GM19035 (cell line): Measurements from ENCODE around the gene EIF5A.

Experiments
- ATAC-seq: cut with Tn5 transposase; IDR thresholded peaks from one replicate; pipeline ENCODE4 v1.9.1; 2021; ENCODE audit not compliant: unreplicated experiment

Gene EIF5A

GRCh38 chr17:7284911-7285310, 22.5 kb upstream of the EIF5A start:
- ATAC-seq: no peak

- no peak for ATAC-seq
These were observed 21.7 kb upstream of the EIF5A start for GRCh38 chr17:7285679-7286078.

- no peak for ATAC-seq
These were observed 18.0 kb upstream of the EIF5A start for GRCh38 chr17:7289256-7290032.

- no peak for ATAC-seq
These were observed 17.3 kb upstream of the EIF5A start for GRCh38 chr17:7290166-7290565.

- ATAC-seq: no peak
These were observed 16.7 kb upstream of the EIF5A start for GRCh38 chr17:7290685-7291084.

- no peak for ATAC-seq
These were observed 15.2 kb upstream of the EIF5A start for GRCh38 chr17:7292194-7292593.

GRCh38 chr17:7292729-7293128, 14.7 kb upstream of the EIF5A start:
- ATAC-seq: no peak

- no peak for ATAC-seq
These were observed 14.3 kb upstream of the EIF5A start for GRCh38 chr17:7293159-7293558.

GRCh38 chr17:7293816-7294613, 13.4 kb upstream of the EIF5A start:
- no peak for ATAC-seq

GRCh38 chr17:7294614-7295153, 12.7 kb upstream of the EIF5A start, which contains the start of gene YBX2:
Gene YBX2 (minus strand): TSS chr17:7294639. CDS start chr17:7294500, 139 bp downstream.
- ATAC-seq: no peak

- no peak for ATAC-seq
These were observed 11.9 kb upstream of the EIF5A start for GRCh38 chr17:7295230-7296180.

GRCh38 chr17:7296189-7296861, 11.1 kb upstream of the EIF5A start:
- ATAC-seq: no peak

- no peak for ATAC-seq
These were observed 3.2 kb upstream of the EIF5A start for GRCh38 chr17:7304179-7304578.

GRCh38 chr17:7307686-7308624, 527 bp downstream of the EIF5A start:
- ATAC-seq: no peak

- no peak for ATAC-seq
These were observed 1.4 kb downstream of the EIF5A start for GRCh38 chr17:7308625-7309433.

- no peak for ATAC-seq
These were observed 2.2 kb downstream of the EIF5A start for GRCh38 chr17:7309628-7310027.

GRCh38 chr17:7311110-7311705, 3.8 kb downstream of the EIF5A start:
- ATAC-seq: no peak
